CD4-positive, alpha-beta T cell (primary cell): ENCODE results near the gene NAA25. TPM values are rescaled to one million over a fixed set of nuclear protein-coding genes. Genes with fewer than 3 reads are reported as not detected.

Experiments used
- ATAC-seq: fragments of 200-7000 bp; cut with Tn5 transposase; one replicate; pipeline ENCODE4 v1.10.0; 2022; ENCODE audit warnings: mild to moderate bottlenecking; ENCODE audit not compliant: poor library complexity
- CTCF ChIA-PET: fragments of 350-600 bp; sonication (Branson Sonifier 250); formaldehyde crosslinking; loops from one replicate; lab custom pipeline; 2021; ENCODE audit warnings: antibody characterized with exemption, inconsistent platforms; lab: Charles Lee
- POLR2A ChIA-PET: fragments of 350-600 bp; sonication (Branson Sonifier 250); formaldehyde crosslinking; loops from one replicate; lab custom pipeline; 2021; ENCODE audit warnings: antibody characterized with exemption, inconsistent platforms; lab: Charles Lee
- DNase-seq, 14 experiments: peaks; one replicate each; pipeline ENCODE4 v3.0.0-alpha.2; 2013 to 2020; ENCODE audit warnings: mixed read lengths in 2 of 14
- H3K27ac ChIP-seq, 2 donors: one replicate each; pipeline versions ENCODE4 v1.5.1 to v1.7.0; 2013; ENCODE audit warnings: low read length in 2 of 2, low read depth in 1 of 2, mild to moderate bottlenecking in 1 of 2
- H3K27me3 ChIP-seq, 2 experiments: 1 replicate in 1 of 2; 2 replicates in 1 of 2; pipeline versions ENCODE4 v1.6.1 to v1.7.0; 2013; ENCODE audit warnings: low read length in 2 of 2, control low read depth in 1 of 2, mild to moderate bottlenecking in 1 of 2, moderate library complexity in 1 of 2; ENCODE audit not compliant: insufficient read depth in 2 of 2, control insufficient read depth in 1 of 2
- H3K36me3 ChIP-seq: one replicate; pipeline ENCODE4 v1.6.1; 2013; ENCODE audit warnings: low read length, control low read depth; ENCODE audit not compliant: insufficient read depth
- H3K4me1 ChIP-seq: one replicate; pipeline ENCODE4 v1.6.1; 2013; ENCODE audit warnings: low read length, control low read depth; ENCODE audit not compliant: insufficient read depth
- H3K4me3 ChIP-seq: one replicate; pipeline ENCODE4 v1.5.1; 2013; ENCODE audit warnings: mild to moderate bottlenecking, low read length, moderate library complexity
- H3K9me3 ChIP-seq, 2 experiments: 1 replicate in 1 of 2; 2 replicates in 1 of 2; pipeline versions ENCODE4 v1.6.1 to v1.7.0; 2013; ENCODE audit warnings: low read length in 2 of 2, mild to moderate bottlenecking in 2 of 2, control low read depth in 1 of 2, moderate library complexity in 1 of 2; ENCODE audit not compliant: control insufficient read depth in 1 of 2, insufficient read depth in 1 of 2
- H3K27ac Mint-ChIP-seq: one replicate; pipeline ENCODE4 v1.8.0; 2020; ENCODE audit warnings: mixed read lengths
- H3K27me3 Mint-ChIP-seq: one replicate; pipeline ENCODE4 v1.8.0; 2021; ENCODE audit warnings: mixed read lengths
- H3K36me3 Mint-ChIP-seq: one replicate; pipeline ENCODE4 v1.8.0; 2021; ENCODE audit warnings: low read depth, mixed read lengths
- H3K4me1 Mint-ChIP-seq: one replicate; pipeline ENCODE4 v1.8.0; 2021; ENCODE audit warnings: low read depth, mixed read lengths
- H3K4me3 Mint-ChIP-seq: one replicate; pipeline ENCODE4 v1.8.0; 2020; ENCODE audit warnings: mild to moderate bottlenecking, mixed read lengths
- H3K9me3 Mint-ChIP-seq: one replicate; pipeline ENCODE4 v1.8.0; 2020; ENCODE audit warnings: mixed read lengths
- intact Hi-C, 2 experiments: fragments of 100-400 bp; cut with DNase I in 1 of 2; cut with micrococcal nuclease in 1 of 2; formaldehyde crosslinking; loops; one replicate each; pipeline versions ENCODE4 v1.15.1 to v1.9.0; 2023 to 2025; cut with DNase I, micrococcal nuclease
- total RNA-seq, 174 experiments: library from RNA in 2 of 174; stranded (reverse) in 2 of 174; gene quantifications; one replicate each; pipeline ENCODE4 v1.2.3 and lab custom pipeline; 2021 to 2026
- TF ChIP-seq, protein P1 (sequence below): fragments of 200-600 bp; IDR thresholded peaks from one replicate; pipeline ENCODE4 v1.8.0; 2022; ENCODE audit warnings: antibody characterized with exemption, mild to moderate bottlenecking

NAA25 gene
- total RNA-seq, 2 experiments from 2014 or later: 31.1 to 34.6 TPM

DNA sequence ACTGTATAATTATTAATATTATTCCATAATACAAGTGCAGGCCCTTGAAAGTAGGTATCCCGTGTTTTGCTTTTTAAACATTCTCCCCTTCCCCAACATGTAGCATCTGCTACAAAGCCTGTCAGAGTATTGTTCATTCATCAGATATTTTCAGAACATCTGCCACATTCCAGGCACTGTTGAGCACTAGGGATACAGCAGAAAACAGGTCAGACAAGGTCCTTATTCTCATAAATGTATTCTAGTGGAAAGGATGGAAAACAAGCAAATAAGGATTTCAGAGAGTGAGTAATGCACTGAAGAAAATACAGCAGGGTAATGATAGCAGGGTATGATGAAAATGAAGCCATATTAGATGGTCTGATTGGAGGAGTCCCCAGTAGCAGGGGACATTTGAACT, 91.5 kb downstream of the NAA25 start:
- DNase-seq: no peak
- Histone ChIP-seq H3K4me1 (peaks cover 57% of the 10 kb centered on the region), H3K36me3 (peaks cover 59% of the 10 kb centered on the region), H3K27me3 (no peaks in the 10 kb centered on the region), H3K9me3 (no peaks in the 10 kb centered on the region), H3K4me3 (no peak overlapping the region), H3K27ac (no peak overlapping the region)
- no peaks in the 10 kb centered on the region for H3K27me3 Mint-ChIP-seq
- H3K36me3 Mint-ChIP-seq: peaks cover 87% of the 10 kb centered on the region
- no peaks in the 10 kb centered on the region for H3K9me3 Mint-ChIP-seq
- ChIA-PET POLR2A (interaction anchor here (1.5 to 5.6 kb wide), 2 partner anchors 19 to 24 kb away, joined by 5 to 351 read pairs; no protein-coding TSS in a partner anchor), CTCF (interaction anchor here (2.5 kb wide), 1 partner anchor 72 kb away, joined by 8 read pairs; no protein-coding TSS in a partner anchor)
- peaks cover 72% of the 10 kb centered on the region for H3K4me1 Mint-ChIP-seq
- peak overlapping the region; percentile 54 for H3K27ac Mint-ChIP-seq
- ATAC-seq: no peak
- TF ChIP-seq, protein P1, sequence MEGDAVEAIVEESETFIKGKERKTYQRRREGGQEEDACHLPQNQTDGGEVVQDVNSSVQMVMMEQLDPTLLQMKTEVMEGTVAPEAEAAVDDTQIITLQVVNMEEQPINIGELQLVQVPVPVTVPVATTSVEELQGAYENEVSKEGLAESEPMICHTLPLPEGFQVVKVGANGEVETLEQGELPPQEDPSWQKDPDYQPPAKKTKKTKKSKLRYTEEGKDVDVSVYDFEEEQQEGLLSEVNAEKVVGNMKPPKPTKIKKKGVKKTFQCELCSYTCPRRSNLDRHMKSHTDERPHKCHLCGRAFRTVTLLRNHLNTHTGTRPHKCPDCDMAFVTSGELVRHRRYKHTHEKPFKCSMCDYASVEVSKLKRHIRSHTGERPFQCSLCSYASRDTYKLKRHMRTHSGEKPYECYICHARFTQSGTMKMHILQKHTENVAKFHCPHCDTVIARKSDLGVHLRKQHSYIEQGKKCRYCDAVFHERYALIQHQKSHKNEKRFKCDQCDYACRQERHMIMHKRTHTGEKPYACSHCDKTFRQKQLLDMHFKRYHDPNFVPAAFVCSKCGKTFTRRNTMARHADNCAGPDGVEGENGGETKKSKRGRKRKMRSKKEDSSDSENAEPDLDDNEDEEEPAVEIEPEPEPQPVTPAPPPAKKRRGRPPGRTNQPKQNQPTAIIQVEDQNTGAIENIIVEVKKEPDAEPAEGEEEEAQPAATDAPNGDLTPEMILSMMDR: no peak
- intact Hi-C loops: loop anchor here in 1 of 2 experiments (10.0 kb wide), 2 partner anchors 332 to 602 kb away; partner anchors contain the start of genes ACAD10 and BRAP
- no peak overlapping the region for H3K4me3 Mint-ChIP-seq

DNA sequence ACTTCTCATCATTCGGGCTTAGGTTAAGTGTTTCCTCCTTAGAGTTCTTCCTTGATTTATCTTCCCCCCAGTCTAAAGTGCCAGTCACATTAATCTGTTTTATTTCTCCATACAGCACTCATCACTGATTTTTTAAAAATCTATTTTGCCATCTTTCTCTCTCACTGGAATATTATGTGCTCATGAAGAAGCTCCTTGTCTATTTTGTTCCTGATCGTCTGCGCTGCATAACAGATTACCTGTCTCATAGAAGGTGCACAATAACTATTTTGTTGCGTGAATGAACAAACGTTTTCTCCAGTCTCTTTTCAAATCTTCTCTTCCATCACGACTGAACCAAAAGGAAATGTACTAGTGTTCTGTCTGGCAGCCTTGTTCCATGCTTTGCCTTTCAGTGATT, 92.6 kb downstream of the NAA25 start:
- H3K36me3 Mint-ChIP-seq: peaks cover 83% of the 10 kb centered on the region
- peaks cover 49% of the 10 kb centered on the region for H3K36me3 ChIP-seq
- H3K4me1 ChIP-seq: peaks cover 68% of the 10 kb centered on the region
- H3K4me1 Mint-ChIP-seq: peaks cover 79% of the 10 kb centered on the region
- DNase-seq: no peak
- H3K27ac ChIP-seq: no peak overlapping the region
- ChIA-PET POLR2A (interaction anchor here (5.6 kb wide), 1 partner anchor 18 kb away, joined by 351 read pairs; no protein-coding TSS in a partner anchor), CTCF (interaction anchor here (2.5 kb wide), 1 partner anchor 71 kb away, joined by 8 read pairs; no protein-coding TSS in a partner anchor)
- H3K4me3 ChIP-seq: no peak overlapping the region
- intact Hi-C loops: loop anchor here in 1 of 2 experiments (1.0 to 10.0 kb wide), 4 partner anchors 73 to 601 kb away; partner anchors contain the start of genes ACAD10 and BRAP
- H3K27me3 ChIP-seq: no peaks in the 10 kb centered on the region
- no peak for ATAC-seq
- no peaks in the 10 kb centered on the region for H3K27me3 Mint-ChIP-seq
- H3K27ac Mint-ChIP-seq: peak overlapping the region; percentile 89
- TF ChIP-seq, protein P1: no peak
- peaks cover 0 to 2% of the 10 kb centered on the region in 2 experiments for H3K9me3 ChIP-seq
- peak overlapping the region; percentile 65 for H3K4me3 Mint-ChIP-seq
- no peaks in the 10 kb centered on the region for H3K9me3 Mint-ChIP-seq

DNA sequence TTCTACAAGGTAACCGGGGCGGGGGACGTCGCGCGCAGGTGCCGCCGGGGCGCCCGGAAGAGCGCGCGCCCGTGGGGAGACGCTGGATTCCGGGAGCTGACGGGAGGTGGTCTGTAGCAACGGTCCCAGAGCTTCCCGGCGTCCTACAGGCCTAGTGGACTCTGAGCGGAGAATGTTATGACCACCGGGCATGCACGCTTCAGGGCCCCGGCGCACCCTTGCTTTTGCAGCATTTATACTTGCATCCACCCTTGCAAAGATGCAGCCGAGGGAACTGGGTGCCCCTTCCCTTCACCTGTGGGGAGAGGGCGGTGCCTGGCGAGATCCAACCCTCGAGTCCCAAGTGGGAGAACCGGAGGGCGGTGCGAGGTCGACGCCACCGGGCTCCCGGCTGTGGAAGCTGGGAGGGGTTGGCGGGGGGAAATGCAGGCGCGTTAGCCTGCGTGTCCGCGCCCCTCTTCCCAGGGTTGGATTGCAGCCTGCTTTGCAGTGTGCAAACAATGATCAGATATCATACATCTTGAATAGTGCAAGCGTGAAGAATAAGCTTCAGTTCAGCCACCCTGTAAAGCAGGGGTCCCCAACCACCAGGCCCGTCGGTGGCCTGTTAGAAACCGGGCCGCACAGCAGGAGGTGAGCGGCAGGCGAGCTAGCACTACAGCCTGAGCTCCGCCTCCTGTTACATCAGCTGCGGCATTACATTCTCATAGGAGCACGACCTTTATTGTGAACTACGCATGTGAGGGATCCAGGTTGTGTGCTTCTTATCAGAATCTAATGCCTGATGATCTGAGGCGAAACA, 94.8 kb downstream of the NAA25 start:
- H3K36me3 ChIP-seq: peaks cover 28% of the 10 kb centered on the region
- ChIA-PET CTCF (interaction anchor here (0.6 to 3.4 kb wide), 14 partner anchors 8 to 111 kb away, joined by 3 to 31 read pairs (median 4); partner anchors contain the start of gene TRAFD1), POLR2A (interaction anchor here (0.6 to 5.6 kb wide), 27 partner anchors 9 to 328 kb away, joined by 3 to 351 read pairs (median 6); partner anchors contain the start of genes ACAD10, BRAP, MAPKAPK5 and NAA25)
- no peaks in the 10 kb centered on the region for H3K27me3 ChIP-seq
- H3K27ac ChIP-seq: peak overlapping the region; percentile 79 to 85
- intact Hi-C loops: loop anchor here (1.0 to 10.0 kb wide), 9 partner anchors 20 to 599 kb away; partner anchors contain the start of genes MAPKAPK5 (in 2 of the 2), NAA25 (in 2 of the 2), ACAD10 (in 1 of the 2) and BRAP (in 1 of the 2)
- TF ChIP-seq, protein P1: no peak
- peaks cover 2% of the 10 kb centered on the region for H3K9me3 Mint-ChIP-seq
- peaks cover 67% of the 10 kb centered on the region for H3K36me3 Mint-ChIP-seq
- peak overlapping the region; percentile 97 for H3K4me3 Mint-ChIP-seq
- peaks cover 0 to 6% of the 10 kb centered on the region in 2 experiments for H3K9me3 ChIP-seq
- peaks cover 74% of the 10 kb centered on the region for H3K4me1 Mint-ChIP-seq
- H3K4me3 ChIP-seq: peak overlapping the region; percentile 98
- H3K4me1 ChIP-seq: peaks cover 63% of the 10 kb centered on the region
- no peaks in the 10 kb centered on the region for H3K27me3 Mint-ChIP-seq
- ATAC-seq (peak; percentile 54), DNase-seq (peak; percentile 50 to 89 (median 64))
- H3K27ac Mint-ChIP-seq: peak overlapping the region; percentile 100
